Activated CD8-positive, alpha-beta memory T cell treated with anti-CD3 and anti-CD28 coated beads, Interleukin-2, amount 50 U/mL, for 24 hours (primary cell): ENCODE data around the gene HS3ST2.
"Not testable (repeated sequence)": the region's sequence is repeated elsewhere in the genome, so short reads cannot be mapped to it uniquely, and the experiment has no call there.

Experiments used
- DNase-seq: peaks from one replicate; pipeline ENCODE4 v3.0.0-alpha.2; 2020; ENCODE audit errors: extremely low read depth

HS3ST2 gene

GRCh38 chr16:22932032-22932771 lies 118.2 kb downstream of the HS3ST2 start:
- no peak for DNase-seq

GRCh38 chr16:22933173-22933572 lies 119.2 kb downstream of the HS3ST2 start:
- DNase-seq, result no peak

DNA sequence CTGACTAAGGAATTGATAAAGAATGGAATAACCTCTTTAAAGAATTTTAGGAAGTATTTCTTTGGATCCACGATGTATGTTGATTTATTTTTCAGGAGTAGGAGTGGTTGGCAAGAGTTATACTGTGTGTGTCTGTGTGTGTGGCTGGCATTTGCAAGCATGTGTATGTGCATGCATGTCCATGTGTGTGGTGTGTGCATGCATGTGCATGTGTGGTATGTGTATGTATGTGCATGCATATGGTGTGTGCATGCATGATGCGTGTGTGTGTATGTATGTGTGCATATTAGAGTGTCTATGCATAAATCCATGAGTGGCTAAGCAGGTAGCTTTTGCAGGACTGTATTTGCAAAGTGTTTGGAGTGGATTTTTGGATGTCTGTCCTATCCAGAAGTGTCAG lies 120.8 kb downstream of the HS3ST2 start:
- DNase-seq, result no peak

- DNase-seq, result no peak
These were observed 123.2 kb downstream of the HS3ST2 start for GRCh38 chr16:22937169-22937568.

DNA sequence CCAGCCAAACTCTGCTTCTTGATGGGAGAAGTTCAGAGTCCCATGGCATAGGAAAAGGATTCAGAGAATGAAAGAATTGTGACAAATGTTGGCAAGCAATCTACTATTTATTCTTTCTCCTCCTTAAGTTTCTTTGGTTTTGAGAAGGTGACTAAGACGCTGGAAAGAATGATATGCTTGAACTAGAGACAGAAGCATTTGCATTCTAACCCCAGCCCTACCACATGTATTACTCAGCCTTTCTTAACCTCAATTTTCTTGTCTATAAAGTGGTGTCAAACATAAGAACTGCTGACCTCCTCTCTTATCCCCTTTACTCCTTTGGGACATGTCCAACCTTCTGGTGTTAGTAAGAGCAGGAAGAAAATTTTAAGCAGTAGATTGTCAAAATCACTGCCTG lies 124.7 kb downstream of the HS3ST2 start:
- DNase-seq, result no peak

DNA sequence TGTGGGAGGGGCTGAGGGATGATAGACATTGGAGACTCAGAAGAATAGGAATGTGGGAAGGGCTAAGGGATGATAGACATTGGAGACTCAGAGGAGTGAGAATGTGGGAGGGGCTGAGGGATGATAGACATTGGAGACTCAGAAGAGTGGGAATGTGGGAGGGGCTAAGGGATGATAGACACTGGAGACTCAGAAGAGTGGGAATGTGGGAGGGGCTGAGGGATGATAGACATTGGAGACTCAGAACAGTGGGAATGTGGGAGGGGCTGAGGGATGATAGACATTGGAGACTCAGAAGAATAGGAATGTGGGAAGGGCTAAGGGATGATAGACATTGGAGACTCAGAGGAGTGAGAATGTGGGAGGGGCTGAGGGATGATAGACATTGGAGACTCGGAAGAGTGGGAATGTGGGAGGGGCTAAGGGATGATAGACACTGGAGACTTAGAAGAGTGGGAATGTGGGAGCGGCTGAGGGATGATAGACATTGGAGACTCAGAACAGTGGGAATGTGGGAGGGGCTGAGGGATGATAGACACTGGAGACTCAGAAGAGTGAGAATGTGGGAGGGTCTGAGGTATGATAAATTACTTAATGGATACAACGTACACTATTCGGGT lies 125.9 kb downstream of the HS3ST2 start:
- not testable (repeated sequence) for DNase-seq

DNA sequence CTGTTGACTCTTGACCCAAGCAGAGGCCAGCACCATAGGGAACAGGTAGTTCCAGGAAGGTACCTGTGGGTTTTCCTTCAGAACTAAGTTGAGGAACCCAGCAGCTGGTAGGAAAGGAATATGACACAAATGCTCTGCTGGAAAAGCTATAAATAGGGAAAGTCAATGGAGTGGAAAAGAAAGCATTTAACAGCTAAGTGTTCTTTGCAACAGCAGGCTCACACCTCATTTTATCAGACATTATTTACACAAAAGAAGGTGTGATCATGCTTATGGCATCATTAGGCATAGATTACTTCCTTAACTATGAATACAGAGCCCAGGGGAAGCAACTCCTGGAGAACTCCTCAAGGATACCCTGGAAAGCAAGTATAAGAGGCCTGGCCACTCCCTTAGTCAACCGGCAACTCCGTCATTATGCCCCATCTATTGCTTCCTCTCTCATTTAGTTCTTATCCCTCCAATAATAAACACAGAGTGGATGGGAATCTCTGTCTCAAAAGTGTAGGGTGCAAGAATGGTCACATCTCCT lies 128.1 kb downstream of the HS3ST2 start:
- DNase-seq, result no peak

GRCh38 chr16:22942811-22943210 lies 128.8 kb downstream of the HS3ST2 start:
- no peak for DNase-seq

GRCh38 chr16:22945361-22945760 lies 131.4 kb downstream of the HS3ST2 start:
- no peak for DNase-seq

DNA sequence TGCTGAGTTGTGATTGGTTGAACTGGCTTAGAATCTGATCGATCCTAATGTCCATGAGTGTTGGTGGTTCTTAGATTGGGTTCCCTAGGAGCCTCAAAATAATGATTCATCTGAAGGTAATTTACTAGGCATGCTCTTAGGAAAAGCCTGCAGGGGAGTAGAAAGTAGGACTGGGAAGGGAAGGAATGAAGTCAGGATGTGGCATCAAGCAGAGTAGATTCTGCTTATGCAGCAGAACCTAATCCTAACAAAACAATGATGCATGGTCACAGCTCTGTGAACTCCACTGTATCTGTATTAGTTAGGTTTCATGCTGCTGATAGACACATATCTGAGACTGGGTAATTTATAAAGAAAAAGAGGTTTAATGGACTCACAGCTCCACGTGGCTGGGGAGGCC lies 132.5 kb downstream of the HS3ST2 start:
- no peak for DNase-seq

DNA sequence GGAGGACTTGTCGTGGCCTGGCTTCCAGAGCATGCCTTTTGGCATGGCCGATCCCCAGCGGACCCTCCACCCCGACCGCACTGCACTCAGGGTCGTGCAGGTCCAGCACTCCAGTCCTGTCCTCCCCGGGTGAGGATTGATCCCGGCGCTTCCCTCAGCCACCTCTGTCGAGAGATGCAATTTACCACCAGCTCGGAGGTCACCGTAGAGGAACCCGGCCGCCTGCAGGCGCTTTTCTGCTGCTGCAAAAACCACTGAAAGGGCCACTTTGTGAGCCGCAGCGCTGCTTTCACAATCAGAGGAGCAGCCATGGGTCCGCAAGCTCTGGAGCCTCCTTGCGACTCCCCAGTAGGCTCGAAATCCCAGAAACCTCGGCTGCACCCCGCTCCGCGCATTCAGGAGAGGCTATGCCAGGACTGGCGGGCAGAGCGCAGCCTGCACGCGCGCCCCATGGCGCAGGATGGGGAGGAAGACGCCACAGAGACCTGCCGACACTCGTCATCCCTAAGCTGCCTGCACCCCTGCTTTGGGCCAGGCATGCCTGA lies 134.2 kb downstream of the HS3ST2 start:
- no peak for DNase-seq

- peak; percentile 3 for DNase-seq
These were observed 134.8 kb downstream of the HS3ST2 start for GRCh38 chr16:22948603-22949368.

DNA sequence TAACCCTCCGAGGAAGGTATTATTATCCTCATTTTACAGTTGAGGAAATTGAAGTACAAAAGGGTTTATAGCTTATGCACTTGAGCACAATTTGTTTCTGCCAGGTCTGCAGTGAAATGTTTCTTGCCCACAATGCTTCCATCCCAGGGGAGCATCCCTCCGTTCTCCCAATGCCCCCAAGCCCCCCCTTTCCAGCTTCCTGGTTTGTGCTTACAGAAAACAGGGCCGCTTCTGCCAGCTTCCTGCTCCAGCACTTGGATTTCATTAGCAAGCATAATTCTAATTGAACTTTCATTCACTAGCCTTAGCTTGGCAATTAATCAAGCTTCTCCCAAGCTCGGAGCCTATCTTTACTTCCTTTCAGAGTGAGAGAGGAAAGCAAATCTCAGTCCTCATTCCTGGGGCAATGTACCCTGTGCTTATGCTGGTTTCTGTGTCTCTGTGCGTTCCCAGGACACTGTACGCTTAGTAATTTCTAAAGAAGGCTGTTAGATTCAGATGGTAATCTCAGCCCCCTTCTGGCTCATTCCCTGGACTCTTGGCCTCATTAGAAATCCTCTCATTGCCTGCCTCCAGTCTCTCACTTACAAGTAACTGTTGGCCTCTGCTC lies 141.6 kb downstream of the HS3ST2 start:
- DNase-seq, result no peak

DNA sequence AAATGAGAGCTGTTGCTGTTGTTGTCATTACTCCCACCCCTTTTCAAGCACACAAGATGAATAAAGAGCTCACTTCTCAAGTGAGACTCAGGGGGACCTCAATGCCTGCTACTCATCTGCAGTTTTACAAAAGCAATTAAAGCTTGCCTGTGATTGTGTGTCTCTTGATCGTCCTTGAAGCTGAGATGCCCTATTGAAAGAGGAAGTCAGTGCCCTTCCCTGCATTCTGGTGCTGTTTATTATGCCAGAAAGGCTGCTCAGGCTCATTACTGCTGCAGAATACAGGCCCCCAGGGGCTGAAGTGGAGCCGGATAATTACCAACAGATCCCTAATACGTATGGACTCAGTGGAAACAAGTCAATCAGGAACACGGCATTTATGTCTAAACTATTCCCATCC lies 147.2 kb downstream of the HS3ST2 start:
- no peak for DNase-seq

DNA sequence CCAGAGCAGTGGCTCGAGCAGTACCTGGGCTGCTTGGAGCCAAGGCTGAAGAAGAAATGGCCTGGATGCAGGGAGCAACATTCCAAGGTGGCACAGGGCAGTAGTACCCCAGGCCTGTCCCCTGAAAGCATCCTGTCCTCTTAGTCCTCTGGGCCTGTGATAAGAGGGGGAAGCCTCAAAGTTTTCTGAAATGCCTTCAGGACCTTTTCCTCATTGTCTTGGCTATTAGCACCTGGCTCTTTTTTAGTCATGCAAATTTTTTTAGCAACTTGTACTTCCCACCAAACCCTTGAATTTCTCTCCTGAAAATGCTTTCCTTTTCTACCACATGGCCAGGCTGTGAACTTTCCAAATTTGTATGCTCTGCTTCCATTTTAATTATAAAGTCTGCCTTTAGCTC lies 148.9 kb downstream of the HS3ST2 start:
- DNase-seq, result no peak
